ENCODE measurements around the gene TFIP11. TPM values are rescaled to one million over a fixed set of nuclear protein-coding genes. Genes with fewer than 3 reads are reported as not detected.

TFIP11 gene
- total and polyA plus RNA-seq, 3 donors from 2014 or later, result 44.3 to 100 (median 51.3) TPM

- no peak overlapping the region for H3K4me3 ChIP-seq
- peaks cover 3% of the 10 kb centered on the region for H3K4me1 ChIP-seq
- no peak overlapping the region for H3K27ac ChIP-seq
- no peaks in the 10 kb centered on the region for H3K27me3 ChIP-seq
- no peaks in the 10 kb centered on the region for H3K36me3 ChIP-seq (ENCODE audit: low read depth, missing control alignments)
- TF ChIP-seq CTCF (IDR thresholded peaks at IDR 0.05) (peak in 1 of 3 experiments; percentile 32), POLR2A (IDR thresholded peaks at IDR 0.05) (no peak)
- no peaks in the 10 kb centered on the region for H3K9me3 ChIP-seq
- 48 to 56% methylated on average over 3 of the region's 3 CpGs for WGBS, 2 donors
- intact Hi-C loops (cut with DNase I; ENCODE audit: low total_unique reads), result no loop called here
- peak; percentile 66 for DNase-seq
These were observed 9.3 kb downstream of the TFIP11 start for GRCh38 chr22:26502688-26503561.

- intact Hi-C loops (cut with DNase I; ENCODE audit: low total_unique reads), result no loop called here
- TF ChIP-seq POLR2A (IDR thresholded peaks at IDR 0.05) (no peak), CTCF (IDR thresholded peaks at IDR 0.05) (no peak)
- H3K36me3 ChIP-seq (ENCODE audit: low read depth, missing control alignments), result no peaks in the 10 kb centered on the region
These were observed 10.3 kb downstream of the TFIP11 start for GRCh38 chr22:26501996-26502395.

GRCh38 chr22:26499188-26499703 lies 13.0 kb downstream of the TFIP11 start:
- no peak overlapping the region for H3K4me3 ChIP-seq
- 91 to 93% methylated on average over 21 to 25 of the region's 25 CpGs for WGBS, 2 donors

More at GRCh38 chr22:26501996-26502395, 10.3 kb downstream of the TFIP11 start:
- Histone ChIP-seq H3K27ac (no peak overlapping the region), H3K4me3 (no peak overlapping the region), H3K4me1 (peaks cover 3% of the 10 kb centered on the region), H3K27me3 (no peaks in the 10 kb centered on the region), H3K9me3 (no peaks in the 10 kb centered on the region)
- WGBS, 2 donors, result 87 to 95% methylated on average over 2 of the region's 2 CpGs
- DNase-seq, result no peak

GRCh38 chr22:26496456-26496855 lies 15.8 kb downstream of the TFIP11 start:
- H3K27me3 ChIP-seq, result no peaks in the 10 kb centered on the region
- no peak overlapping the region for H3K4me3 ChIP-seq
- WGBS, 2 donors, result 76 to 87% methylated on average over 4 of the region's 4 CpGs
- DNase-seq, result no peak
- peaks cover 7% of the 10 kb centered on the region for H3K4me1 ChIP-seq
- H3K36me3 ChIP-seq (ENCODE audit: low read depth, missing control alignments), result no peaks in the 10 kb centered on the region
- intact Hi-C loops (cut with DNase I; ENCODE audit: low total_unique reads), result no loop called here
- no peak overlapping the region for H3K27ac ChIP-seq
- no peaks in the 10 kb centered on the region for H3K9me3 ChIP-seq
- TF ChIP-seq CTCF (IDR thresholded peaks at IDR 0.05) (no peak), POLR2A (IDR thresholded peaks at IDR 0.05) (no peak)

More at GRCh38 chr22:26499188-26499703, 13.0 kb downstream of the TFIP11 start:
- intact Hi-C loops (cut with DNase I; ENCODE audit: low total_unique reads), result no loop called here
- H3K27me3 ChIP-seq, result no peaks in the 10 kb centered on the region
- no peak for TF ChIP-seq CTCF (IDR thresholded peaks at IDR 0.05)
- no peak for TF ChIP-seq POLR2A (IDR thresholded peaks at IDR 0.05)
- H3K27ac ChIP-seq, result no peak overlapping the region
- H3K9me3 ChIP-seq, result no peaks in the 10 kb centered on the region
- no peak for DNase-seq
- H3K4me1 ChIP-seq, result peaks cover 3% of the 10 kb centered on the region
- H3K36me3 ChIP-seq (ENCODE audit: low read depth, missing control alignments), result no peaks in the 10 kb centered on the region

Data from testis (tissue), 3 donors.